ENCODE measurements around the gene HBS1L. TPM values are rescaled to one million over a fixed set of nuclear protein-coding genes. Genes with fewer than 3 reads are reported as not detected.

HBS1L gene
- polyA plus RNA-seq, 1 donor from 2014 or later, result 103 TPM

- no peaks in the 10 kb centered on the region for H3K9me2 ChIP-seq (ENCODE audit: insufficient read depth, low read length)
Measured at GRCh38 chr6:135096403-135097130, 41.9 kb upstream of the HBS1L start.

DNA sequence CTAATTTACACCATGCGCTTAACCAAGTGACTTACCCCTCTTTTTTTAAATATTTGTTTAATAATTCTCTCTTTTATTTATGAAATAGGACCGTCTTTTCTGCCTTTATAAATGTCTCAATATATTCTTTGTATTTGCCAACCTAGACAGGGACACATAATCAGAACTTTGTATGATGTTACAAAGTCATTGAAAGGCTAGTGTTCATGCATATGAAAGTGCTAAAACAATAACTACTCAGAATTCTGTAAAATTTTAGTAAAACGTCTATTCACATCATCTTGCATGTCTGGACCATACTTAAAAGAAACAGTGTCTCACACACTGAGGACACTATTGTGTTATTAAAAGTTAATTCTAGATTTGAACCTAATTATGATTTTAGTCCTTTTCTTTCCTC lies 41.1 kb upstream of the HBS1L start:
- H4K20me1 ChIP-seq (ENCODE audit: insufficient read depth), result no peaks in the 10 kb centered on the region
- TF ChIP-seq MXI1 (conservative IDR thresholded peaks at IDR 0.05; ENCODE audit: poor library complexity, severe bottlenecking) (no peak), EP300 (conservative IDR thresholded peaks at IDR 0.05; ENCODE audit: poor library complexity, severe bottlenecking) (no peak)
- TF ChIP-seq, protein P1, sequence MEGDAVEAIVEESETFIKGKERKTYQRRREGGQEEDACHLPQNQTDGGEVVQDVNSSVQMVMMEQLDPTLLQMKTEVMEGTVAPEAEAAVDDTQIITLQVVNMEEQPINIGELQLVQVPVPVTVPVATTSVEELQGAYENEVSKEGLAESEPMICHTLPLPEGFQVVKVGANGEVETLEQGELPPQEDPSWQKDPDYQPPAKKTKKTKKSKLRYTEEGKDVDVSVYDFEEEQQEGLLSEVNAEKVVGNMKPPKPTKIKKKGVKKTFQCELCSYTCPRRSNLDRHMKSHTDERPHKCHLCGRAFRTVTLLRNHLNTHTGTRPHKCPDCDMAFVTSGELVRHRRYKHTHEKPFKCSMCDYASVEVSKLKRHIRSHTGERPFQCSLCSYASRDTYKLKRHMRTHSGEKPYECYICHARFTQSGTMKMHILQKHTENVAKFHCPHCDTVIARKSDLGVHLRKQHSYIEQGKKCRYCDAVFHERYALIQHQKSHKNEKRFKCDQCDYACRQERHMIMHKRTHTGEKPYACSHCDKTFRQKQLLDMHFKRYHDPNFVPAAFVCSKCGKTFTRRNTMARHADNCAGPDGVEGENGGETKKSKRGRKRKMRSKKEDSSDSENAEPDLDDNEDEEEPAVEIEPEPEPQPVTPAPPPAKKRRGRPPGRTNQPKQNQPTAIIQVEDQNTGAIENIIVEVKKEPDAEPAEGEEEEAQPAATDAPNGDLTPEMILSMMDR (IDR thresholded peaks at IDR 0.05; ENCODE audit: poor library complexity, severe bottlenecking), result no peak
- H3K4me2 ChIP-seq (ENCODE audit: low read length), result no peak overlapping the region
- H3K9me3 ChIP-seq (ENCODE audit: low read length), result no peaks in the 10 kb centered on the region
- H2AFZ ChIP-seq (ENCODE audit: low read depth, low read length), result no peak overlapping the region
- no peaks in the 10 kb centered on the region for H3K27me3 ChIP-seq (ENCODE audit: insufficient read depth, low read depth, low read length)
- H3K79me2 ChIP-seq (replicated peaks; ENCODE audit: insufficient read depth, low read length), result no peaks in the 10 kb centered on the region
- H3K36me3 ChIP-seq (ENCODE audit: insufficient read depth, low read length), result no peaks in the 10 kb centered on the region
- no peaks in the 10 kb centered on the region for H3K9me2 ChIP-seq (ENCODE audit: insufficient read depth, low read length)
- no peak overlapping the region for H3K4me3 ChIP-seq (ENCODE audit: low read length)
- H3F3A ChIP-seq (ENCODE audit: insufficient read depth, low read length, poor library complexity, severe bottlenecking), result no peaks in the 10 kb centered on the region
- no peak overlapping the region for H3K9ac ChIP-seq (ENCODE audit: low read length)
- H3K27ac ChIP-seq (ENCODE audit: low read length), result no peak overlapping the region

More at GRCh38 chr6:135096403-135097130, 41.9 kb upstream of the HBS1L start:
- Histone ChIP-seq H3K27ac (ENCODE audit: low read length) (no peak overlapping the region), H3K79me2 (replicated peaks; ENCODE audit: insufficient read depth, low read length) (no peaks in the 10 kb centered on the region), H3K36me3 (ENCODE audit: insufficient read depth, low read length) (no peaks in the 10 kb centered on the region), H3F3A (ENCODE audit: insufficient read depth, low read length, poor library complexity, severe bottlenecking) (no peaks in the 10 kb centered on the region), H3K4me2 (ENCODE audit: low read length) (no peak overlapping the region), H3K27me3 (ENCODE audit: insufficient read depth, low read depth, low read length) (no peaks in the 10 kb centered on the region), H4K20me1 (ENCODE audit: insufficient read depth) (no peaks in the 10 kb centered on the region), H2AFZ (ENCODE audit: low read depth, low read length) (no peak overlapping the region), H3K9ac (ENCODE audit: low read length) (no peak overlapping the region), H3K4me3 (ENCODE audit: low read length) (no peak overlapping the region), H3K9me3 (ENCODE audit: low read length) (no peaks in the 10 kb centered on the region)
- no peak for TF ChIP-seq TAF1 (IDR thresholded peaks at IDR 0.05; ENCODE audit: low read depth)
- TF ChIP-seq, protein P1 (IDR thresholded peaks at IDR 0.05; ENCODE audit: poor library complexity, severe bottlenecking), result no peak
- TF ChIP-seq, protein P2, sequence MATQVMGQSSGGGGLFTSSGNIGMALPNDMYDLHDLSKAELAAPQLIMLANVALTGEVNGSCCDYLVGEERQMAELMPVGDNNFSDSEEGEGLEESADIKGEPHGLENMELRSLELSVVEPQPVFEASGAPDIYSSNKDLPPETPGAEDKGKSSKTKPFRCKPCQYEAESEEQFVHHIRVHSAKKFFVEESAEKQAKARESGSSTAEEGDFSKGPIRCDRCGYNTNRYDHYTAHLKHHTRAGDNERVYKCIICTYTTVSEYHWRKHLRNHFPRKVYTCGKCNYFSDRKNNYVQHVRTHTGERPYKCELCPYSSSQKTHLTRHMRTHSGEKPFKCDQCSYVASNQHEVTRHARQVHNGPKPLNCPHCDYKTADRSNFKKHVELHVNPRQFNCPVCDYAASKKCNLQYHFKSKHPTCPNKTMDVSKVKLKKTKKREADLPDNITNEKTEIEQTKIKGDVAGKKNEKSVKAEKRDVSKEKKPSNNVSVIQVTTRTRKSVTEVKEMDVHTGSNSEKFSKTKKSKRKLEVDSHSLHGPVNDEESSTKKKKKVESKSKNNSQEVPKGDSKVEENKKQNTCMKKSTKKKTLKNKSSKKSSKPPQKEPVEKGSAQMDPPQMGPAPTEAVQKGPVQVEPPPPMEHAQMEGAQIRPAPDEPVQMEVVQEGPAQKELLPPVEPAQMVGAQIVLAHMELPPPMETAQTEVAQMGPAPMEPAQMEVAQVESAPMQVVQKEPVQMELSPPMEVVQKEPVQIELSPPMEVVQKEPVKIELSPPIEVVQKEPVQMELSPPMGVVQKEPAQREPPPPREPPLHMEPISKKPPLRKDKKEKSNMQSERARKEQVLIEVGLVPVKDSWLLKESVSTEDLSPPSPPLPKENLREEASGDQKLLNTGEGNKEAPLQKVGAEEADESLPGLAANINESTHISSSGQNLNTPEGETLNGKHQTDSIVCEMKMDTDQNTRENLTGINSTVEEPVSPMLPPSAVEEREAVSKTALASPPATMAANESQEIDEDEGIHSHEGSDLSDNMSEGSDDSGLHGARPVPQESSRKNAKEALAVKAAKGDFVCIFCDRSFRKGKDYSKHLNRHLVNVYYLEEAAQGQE (IDR thresholded peaks at IDR 0.05; ENCODE audit: borderline replicate concordance), result no peak
- TF ChIP-seq RAD21 (conservative IDR thresholded peaks at IDR 0.05), result no peak
- no peak for TF ChIP-seq EP300 (conservative IDR thresholded peaks at IDR 0.05; ENCODE audit: poor library complexity, severe bottlenecking)
- TF ChIP-seq EZH2 (IDR thresholded peaks at IDR 0.05; ENCODE audit: borderline replicate concordance, insufficient read depth, low read length, poor library complexity, severe bottlenecking), result no peak
- TF ChIP-seq POLR2AphosphoS5 (IDR thresholded peaks at IDR 0.05), result no peak
- TF ChIP-seq SMC3 (conservative IDR thresholded peaks at IDR 0.05; ENCODE audit: poor library complexity), result no peak
- TF ChIP-seq MXI1 (conservative IDR thresholded peaks at IDR 0.05; ENCODE audit: poor library complexity, severe bottlenecking), result no peak
